HepG2 (cell line): ENCODE measurements around the gene CHRM5. TPM values are rescaled to one million over a fixed set of nuclear protein-coding genes. Genes with fewer than 3 reads are reported as not detected.

Experiments used
- AGO1 ChIP-seq: fragments of 200-400 bp; formaldehyde crosslinking; IDR thresholded peaks from 2 replicates; pipeline ENCODE4 v1.6.1; 2017; ENCODE audit warnings: mild to moderate bottlenecking, low read depth, low read length, moderate library complexity; ENCODE audit not compliant: poor library complexity, severe bottlenecking
- ARID2 ChIP-seq: sonication (generic); formaldehyde crosslinking; IDR thresholded peaks from 2 replicates; pipeline ENCODE4 v1.8.1; 2022; ENCODE audit warnings: mild to moderate bottlenecking, missing genetic modification reagents, borderline replicate concordance
- CBX5 ChIP-seq: sonication (generic); formaldehyde crosslinking; IDR thresholded peaks from 2 replicates; pipeline ENCODE4 v1.4.0; 2020; ENCODE audit warnings: missing genetic modification reagents, borderline replicate concordance
- CCAR2 ChIP-seq: fragments of 200-400 bp; formaldehyde crosslinking; optimal IDR thresholded peaks from 2 replicates; pipeline ENCODE3; 2018; ENCODE audit warnings: low read depth, mild to moderate bottlenecking, low read length, moderate library complexity
- CENPT ChIP-seq: sonication (generic); formaldehyde crosslinking; IDR thresholded peaks from 2 replicates; pipeline ENCODE4 v1.8.0; 2022; ENCODE audit warnings: low read depth, mild to moderate bottlenecking, moderate library complexity, missing genetic modification reagents
- CREB1 ChIP-seq, 2 experiments: fragments of 450-650 bp in 1 of 2; IDR thresholded peaks; 2 replicates each; pipeline ENCODE4 v1.6.1; 2016 to 2017; ENCODE audit warnings: control low read depth in 1 of 2, mild to moderate bottlenecking in 1 of 2, missing compliant biosample characterization in 1 of 2, missing genetic modification characterization in 1 of 2
- GABPA ChIP-seq, 2 experiments: IDR thresholded peaks; 2 replicates each; pipeline ENCODE4 v1.6.1; 2011 to 2016; ENCODE audit warnings: low read depth in 2 of 2, low read length in 1 of 2, missing biosample characterization in 1 of 2, missing genetic modification characterization in 1 of 2
- KLF12 ChIP-seq: sonication (generic); formaldehyde crosslinking; IDR thresholded peaks from 2 replicates; pipeline ENCODE4 v1.4.0; 2020; ENCODE audit warnings: missing genetic modification reagents, borderline replicate concordance
- MYC ChIP-seq: sonication (generic); formaldehyde crosslinking; IDR thresholded peaks from 2 replicates; pipeline ENCODE4 v1.9.0; 2021; ENCODE audit warnings: missing genetic modification reagents, borderline replicate concordance
- PCBP1 ChIP-seq: fragments of 200-400 bp; formaldehyde crosslinking; IDR thresholded peaks from 2 replicates; pipeline ENCODE4 v1.6.1; 2017; ENCODE audit warnings: mild to moderate bottlenecking, low read depth, low read length, borderline replicate concordance
- PCBP2 ChIP-seq: fragments of 200-400 bp; formaldehyde crosslinking; optimal IDR thresholded peaks from 2 replicates; pipeline ENCODE3; 2018; ENCODE audit warnings: low read length, low read depth; ENCODE audit not compliant: poor library complexity, severe bottlenecking
- PHF5A ChIP-seq: IDR thresholded peaks from one replicate; pipeline ENCODE4 v1.6.1; 2018; ENCODE audit warnings: low read depth, missing genetic modification reagents; ENCODE audit not compliant: unreplicated experiment
- POLR2AphosphoS5 ChIP-seq: IDR thresholded peaks from 2 replicates; pipeline ENCODE4 v1.6.1; 2012; ENCODE audit warnings: low read depth, low read length
- REPIN1 ChIP-seq: sonication (generic); formaldehyde crosslinking; IDR thresholded peaks from 2 replicates; pipeline ENCODE4 v1.8.0; 2022; ENCODE audit warnings: missing genetic modification reagents, low read depth, mild to moderate bottlenecking, borderline replicate concordance
- SETDB1 ChIP-seq: sonication (generic); formaldehyde crosslinking; IDR thresholded peaks from 2 replicates; pipeline ENCODE4 v1.5.1; 2020; ENCODE audit warnings: missing genetic modification reagents, mild to moderate bottlenecking, borderline replicate concordance
- SOX6 ChIP-seq, 2 experiments: fragments of 450-650 bp in 1 of 2; sonication (generic) in 1 of 2; formaldehyde crosslinking in 1 of 2; IDR thresholded peaks; 2 replicates each; pipeline versions ENCODE4 v1.4.0 to v1.6.1; 2017 to 2020; ENCODE audit warnings: antibody characterized with exemption in 1 of 2, mild to moderate bottlenecking in 1 of 2, missing genetic modification reagents in 1 of 2
- TAF1 ChIP-seq: sonication (generic); formaldehyde crosslinking; IDR thresholded peaks from 2 replicates; pipeline ENCODE4 v1.4.0; 2020; ENCODE audit warnings: missing genetic modification reagents
- ZNF180 ChIP-seq: sonication (generic); formaldehyde crosslinking; IDR thresholded peaks from 2 replicates; pipeline ENCODE4 v1.4.0; 2020; ENCODE audit warnings: low read depth, missing genetic modification reagents, borderline replicate concordance
- ZNF496 ChIP-seq: sonication (generic); formaldehyde crosslinking; IDR thresholded peaks from 2 replicates; pipeline ENCODE4 v1.8.1; 2023; ENCODE audit warnings: mild to moderate bottlenecking, moderate library complexity, missing genetic modification reagents; ENCODE audit not compliant: insufficient replicate concordance
- ZNF703 ChIP-seq: sonication (generic); formaldehyde crosslinking; IDR thresholded peaks from 2 replicates; pipeline ENCODE4 v1.5.1; 2020; ENCODE audit warnings: missing genetic modification reagents, mild to moderate bottlenecking, moderate library complexity, borderline replicate concordance
- polyA plus RNA-seq, 8 experiments: library from polyadenylated mRNA; depleted of rRNA in 3 of 8; stranded (reverse) in 7 of 8; unstranded in 1 of 8; fragments of >200 nt; fragmentation: Illumina TruSeq in 4 of 8; extraction: Trizol in 4 of 8; gene quantifications; 2 replicates each; pipeline versions ENCODE4 v1.2.1 to v1.2.3, GENCODE V29; 2011 to 2016; ENCODE audit warnings: low read depth in 4 of 8, missing spikeins in 1 of 8, mixed read lengths in 1 of 8; ENCODE audit not compliant: insufficient read depth in 1 of 8
- total RNA-seq, 5 experiments: library from RNA; depleted of rRNA; stranded (reverse); fragments of >200 nt; fragmentation: Illumina TruSeq; extraction: Trizol; gene quantifications; 2 replicates each; pipeline ENCODE4 v1.2.3, GENCODE V29; 2016; ENCODE audit warnings: low read depth in 1 of 5
- TF ChIP-seq, protein P1 (sequence below): IDR thresholded peaks from 2 replicates; pipeline ENCODE4 v1.6.1; 2016; ENCODE audit warnings: missing genetic modification reagents, missing compliant biosample characterization
- TF ChIP-seq, protein P2 (sequence below): sonication (generic); formaldehyde crosslinking; IDR thresholded peaks from 2 replicates; pipeline ENCODE4 v1.8.1; 2022; ENCODE audit warnings: low read depth, mild to moderate bottlenecking, missing genetic modification reagents
- TF ChIP-seq, protein P3 (sequence below): sonication (generic); formaldehyde crosslinking; IDR thresholded peaks from 2 replicates; pipeline ENCODE4 v1.4.0; 2020; ENCODE audit warnings: low read depth, mild to moderate bottlenecking, missing genetic modification reagents

CHRM5 gene
- total and polyA plus RNA-seq, 2 of the 13 experiments (the other 11 are each of a cell fraction or from before 2014, with no cell fraction given) = not detected

DNA sequence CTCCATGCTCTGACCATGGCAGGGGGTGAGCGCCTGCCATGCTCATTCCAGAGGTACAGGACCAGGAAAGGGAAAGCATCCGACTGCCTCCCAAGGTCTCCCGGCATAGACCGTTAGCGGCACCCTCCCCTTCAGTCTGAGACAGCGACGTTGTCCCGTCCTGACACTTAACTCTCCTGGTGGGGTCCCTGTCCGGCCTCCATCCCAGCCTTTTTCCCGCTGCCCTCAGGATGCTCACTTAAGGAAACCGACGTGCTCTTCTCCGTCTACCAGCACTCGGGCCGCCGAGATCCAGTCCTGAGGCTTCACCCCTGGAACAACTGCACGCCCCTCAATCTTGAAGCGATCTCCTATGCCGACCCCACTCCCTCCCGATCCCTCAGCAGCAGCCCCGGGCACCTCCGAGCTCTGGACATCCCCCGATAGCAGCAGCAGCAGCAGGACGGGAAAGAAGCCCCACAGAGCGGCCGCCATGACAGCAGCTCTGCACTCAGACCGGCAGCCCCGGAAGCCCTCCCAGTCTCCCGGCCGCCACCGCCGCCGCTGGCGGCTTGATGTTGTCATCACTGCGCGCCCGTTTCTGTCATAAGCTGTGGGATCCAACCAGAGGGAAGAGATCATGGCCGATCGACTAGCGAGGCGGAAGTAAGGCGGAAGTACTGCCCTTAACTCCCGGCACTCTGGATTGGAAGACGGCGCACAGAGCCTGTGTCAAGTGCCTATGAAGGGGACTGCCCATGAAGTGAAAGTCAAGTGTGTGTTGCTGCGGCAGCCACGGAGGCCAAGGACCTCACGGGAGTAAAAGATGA lies 133.3 kb downstream of the CHRM5 start, which contains the start of the genes EMC7 and PGBD4 (continued):
- TF ChIP-seq SETDB1 (CRISPR knock-in tag) = no peak
- TF ChIP-seq CCAR2 = no peak
- TF ChIP-seq GABPA (IDR thresholded peaks at IDR 0.05; ENCODE audit: low read depth, low read length) = peak; percentile 86
- peak; percentile 97 for TF ChIP-seq GABPA (CRISPR knock-in tag; IDR thresholded peaks at IDR 0.05; ENCODE audit: low read depth)
- TF ChIP-seq ZNF180 (CRISPR knock-in tag) = no peak
- peak; percentile 89 for TF ChIP-seq MYC (CRISPR knock-in tag)
- peak; percentile 98 for TF ChIP-seq CREB1 (IDR thresholded peaks at IDR 0.05)
- peak; percentile 100 for TF ChIP-seq CREB1 (CRISPR knock-in tag; IDR thresholded peaks at IDR 0.05)
- no peak for TF ChIP-seq ZNF703
- peak; percentile 39; the same call in 1 of the 2 replicates for TF ChIP-seq ARID2 (CRISPR knock-in tag)
- TF ChIP-seq, protein P1, sequence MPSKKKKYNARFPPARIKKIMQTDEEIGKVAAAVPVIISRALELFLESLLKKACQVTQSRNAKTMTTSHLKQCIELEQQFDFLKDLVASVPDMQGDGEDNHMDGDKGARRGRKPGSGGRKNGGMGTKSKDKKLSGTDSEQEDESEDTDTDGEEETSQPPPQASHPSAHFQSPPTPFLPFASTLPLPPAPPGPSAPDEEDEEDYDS (CRISPR knock-in tag) = peak; percentile 83
- TF ChIP-seq POLR2AphosphoS5 = peak; percentile 84
- TF ChIP-seq, protein P2, sequence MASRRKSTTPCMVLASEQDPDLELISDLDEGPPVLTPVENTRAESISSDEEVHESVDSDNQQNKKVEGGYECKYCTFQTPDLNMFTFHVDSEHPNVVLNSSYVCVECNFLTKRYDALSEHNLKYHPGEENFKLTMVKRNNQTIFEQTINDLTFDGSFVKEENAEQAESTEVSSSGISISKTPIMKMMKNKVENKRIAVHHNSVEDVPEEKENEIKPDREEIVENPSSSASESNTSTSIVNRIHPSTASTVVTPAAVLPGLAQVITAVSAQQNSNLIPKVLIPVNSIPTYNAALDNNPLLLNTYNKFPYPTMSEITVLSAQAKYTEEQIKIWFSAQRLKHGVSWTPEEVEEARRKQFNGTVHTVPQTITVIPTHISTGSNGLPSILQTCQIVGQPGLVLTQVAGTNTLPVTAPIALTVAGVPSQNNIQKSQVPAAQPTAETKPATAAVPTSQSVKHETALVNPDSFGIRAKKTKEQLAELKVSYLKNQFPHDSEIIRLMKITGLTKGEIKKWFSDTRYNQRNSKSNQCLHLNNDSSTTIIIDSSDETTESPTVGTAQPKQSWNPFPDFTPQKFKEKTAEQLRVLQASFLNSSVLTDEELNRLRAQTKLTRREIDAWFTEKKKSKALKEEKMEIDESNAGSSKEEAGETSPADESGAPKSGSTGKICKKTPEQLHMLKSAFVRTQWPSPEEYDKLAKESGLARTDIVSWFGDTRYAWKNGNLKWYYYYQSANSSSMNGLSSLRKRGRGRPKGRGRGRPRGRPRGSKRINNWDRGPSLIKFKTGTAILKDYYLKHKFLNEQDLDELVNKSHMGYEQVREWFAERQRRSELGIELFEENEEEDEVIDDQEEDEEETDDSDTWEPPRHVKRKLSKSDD (CRISPR knock-in tag) = 0 out of 2 replicates have a peak, but pooled peaks have one; percentile 33
- TF ChIP-seq PCBP2 = no peak
- TF ChIP-seq CENPT = 0 out of 2 replicates have a peak, but pooled peaks have one; percentile 37
- TF ChIP-seq, protein P3, sequence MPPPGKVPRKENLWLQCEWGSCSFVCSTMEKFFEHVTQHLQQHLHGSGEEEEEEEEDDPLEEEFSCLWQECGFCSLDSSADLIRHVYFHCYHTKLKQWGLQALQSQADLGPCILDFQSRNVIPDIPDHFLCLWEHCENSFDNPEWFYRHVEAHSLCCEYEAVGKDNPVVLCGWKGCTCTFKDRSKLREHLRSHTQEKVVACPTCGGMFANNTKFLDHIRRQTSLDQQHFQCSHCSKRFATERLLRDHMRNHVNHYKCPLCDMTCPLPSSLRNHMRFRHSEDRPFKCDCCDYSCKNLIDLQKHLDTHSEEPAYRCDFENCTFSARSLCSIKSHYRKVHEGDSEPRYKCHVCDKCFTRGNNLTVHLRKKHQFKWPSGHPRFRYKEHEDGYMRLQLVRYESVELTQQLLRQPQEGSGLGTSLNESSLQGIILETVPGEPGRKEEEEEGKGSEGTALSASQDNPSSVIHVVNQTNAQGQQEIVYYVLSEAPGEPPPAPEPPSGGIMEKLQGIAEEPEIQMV (CRISPR knock-in tag) = no peak
- peak; percentile 91 for TF ChIP-seq REPIN1 (CRISPR knock-in tag)
- peak; percentile 83 for TF ChIP-seq TAF1 (CRISPR knock-in tag)
- TF ChIP-seq ZNF496 (CRISPR knock-in tag) = no peak
- TF ChIP-seq SOX6 (IDR thresholded peaks at IDR 0.05) = no peak
- TF ChIP-seq SOX6 (CRISPR knock-in tag; IDR thresholded peaks at IDR 0.05) = peak; percentile 70
- TF ChIP-seq PCBP1 = 0 out of 2 replicates have a peak, but pooled peaks have one; percentile 62
- TF ChIP-seq CBX5 = no peak
- peak; percentile 40 for TF ChIP-seq AGO1
- TF ChIP-seq KLF12 (CRISPR knock-in tag) = no peak
- TF ChIP-seq PHF5A (CRISPR knock-in tag) = no peak
